Neural cell (in vitro differentiated cells): ENCODE measurements around the gene MIPOL1. TPM values are rescaled to one million over a fixed set of nuclear protein-coding genes. Genes with fewer than 3 reads are reported as not detected.

Experiments used
- H2AFZ ChIP-seq: fragments of 200-600, 300-800 bp; sonication (generic), shearing (Covaris generic); 2 replicates; pipeline ENCODE4 v1.6.0; 2014; ENCODE audit warnings: low read depth, mild to moderate bottlenecking, antibody characterized with exemption, low read length, moderate library complexity
- H3F3A ChIP-seq: fragments of 200-600 bp; shearing (Covaris generic); 2 replicates; pipeline ENCODE4 v1.6.1; 2016; ENCODE audit warnings: mild to moderate bottlenecking, moderate library complexity, mixed read lengths, antibody characterized with exemption, low read length; ENCODE audit not compliant: insufficient read depth, poor library complexity, severe bottlenecking
- H3K27ac ChIP-seq: fragments of 200-600, 300-800 bp; sonication (generic), shearing (Covaris generic); 2 replicates; pipeline ENCODE4 v1.5.1; 2014; ENCODE audit warnings: mild to moderate bottlenecking, low read length, moderate library complexity
- H3K27me3 ChIP-seq: fragments of 300-800, 200-600 bp; sonication (generic), shearing (Covaris generic); 2 replicates; pipeline ENCODE4 v1.6.0; 2014; ENCODE audit warnings: mild to moderate bottlenecking, low read depth, low read length, moderate library complexity; ENCODE audit not compliant: insufficient read depth
- H3K36me3 ChIP-seq: fragments of 300-800, 200-600 bp; sonication (generic), shearing (Covaris generic); 2 replicates; pipeline ENCODE4 v1.5.1; 2014; ENCODE audit warnings: mild to moderate bottlenecking, antibody characterized with exemption, low read length, moderate library complexity; ENCODE audit not compliant: insufficient read depth
- H3K4me2 ChIP-seq: fragments of 300-800, 200-600 bp; sonication (generic), shearing (Covaris generic); 2 replicates; pipeline ENCODE4 v1.6.0; 2014; ENCODE audit warnings: mild to moderate bottlenecking, low read length
- H3K4me3 ChIP-seq: fragments of 300-800, 200-600 bp; sonication (generic), shearing (Covaris generic); 2 replicates; pipeline ENCODE4 v1.5.1; 2014; ENCODE audit warnings: mild to moderate bottlenecking, low read length, moderate library complexity
- H3K79me2 ChIP-seq: fragments of 200-600 bp; shearing (Covaris generic); replicated peaks from 2 replicates; pipeline ENCODE4 v1.6.0; 2014; ENCODE audit warnings: mild to moderate bottlenecking, low read length, moderate library complexity; ENCODE audit not compliant: insufficient read depth
- H3K9ac ChIP-seq: fragments of 300-800, 200-600 bp; sonication (generic), shearing (Covaris generic); 2 replicates; pipeline ENCODE4 v1.6.1; 2016; ENCODE audit warnings: mild to moderate bottlenecking, low read length, mixed read lengths
- H3K9me2 ChIP-seq: fragments of 200-600 bp; shearing (Covaris generic); 2 replicates; pipeline ENCODE4 v1.6.1; 2016; ENCODE audit warnings: mild to moderate bottlenecking, low read length, mixed read lengths; ENCODE audit not compliant: insufficient read depth
- H3K9me3 ChIP-seq: fragments of 200-600, 300-800 bp; sonication (generic), shearing (Covaris generic); 2 replicates; pipeline ENCODE4 v1.6.1; 2016; ENCODE audit warnings: mild to moderate bottlenecking, mixed run types, low read length, moderate library complexity, mixed read lengths
- H4K20me1 ChIP-seq: fragments of 200-600 bp; shearing (Covaris generic); 2 replicates; pipeline ENCODE4 v1.6.1; 2016; ENCODE audit warnings: mild to moderate bottlenecking, mixed run types; ENCODE audit not compliant: insufficient read depth
- EP300 ChIP-seq: fragments of 450-650 bp; conservative IDR thresholded peaks from 2 replicates; pipeline ENCODE4 v1.6.1; 2014; ENCODE audit warnings: antibody characterized with exemption, mild to moderate bottlenecking, moderate library complexity; ENCODE audit not compliant: poor library complexity, severe bottlenecking
- EZH2 ChIP-seq: fragments of 200-600, 300-800 bp; shearing (Covaris generic), sonication (generic); IDR thresholded peaks from 2 replicates; pipeline ENCODE4 v1.6.1; 2014; ENCODE audit warnings: antibody characterized with exemption, low read length, borderline replicate concordance, mild to moderate bottlenecking; ENCODE audit not compliant: insufficient read depth, poor library complexity, severe bottlenecking
- MXI1 ChIP-seq: fragments of 450-650 bp; conservative IDR thresholded peaks from 2 replicates; pipeline ENCODE4 v1.6.1; 2014; ENCODE audit warnings: antibody characterized with exemption, mild to moderate bottlenecking; ENCODE audit not compliant: poor library complexity, severe bottlenecking
- POLR2AphosphoS5 ChIP-seq: IDR thresholded peaks from 2 replicates; pipeline ENCODE4 v1.6.1; 2012
- RAD21 ChIP-seq: fragments of 450-650 bp; conservative IDR thresholded peaks from 2 replicates; pipeline ENCODE4 v1.6.1; 2014; ENCODE audit warnings: antibody characterized with exemption, mild to moderate bottlenecking, moderate library complexity
- SMC3 ChIP-seq: fragments of 450-650 bp; conservative IDR thresholded peaks from 2 replicates; pipeline ENCODE4 v1.6.1; 2014; ENCODE audit warnings: antibody characterized with exemption, mild to moderate bottlenecking, moderate library complexity; ENCODE audit not compliant: poor library complexity
- TAF1 ChIP-seq: IDR thresholded peaks from 2 replicates; pipeline ENCODE4 v1.6.1; 2012; ENCODE audit warnings: low read depth
- polyA plus RNA-seq: library from polyadenylated mRNA; depleted of rRNA; stranded (reverse); fragments of >200 nt; gene quantifications from 2 replicates; pipeline ENCODE4 v1.2.3, GENCODE V29; 2014
- TF ChIP-seq, protein P1 (sequence below): fragments of 450-650 bp; IDR thresholded peaks from 2 replicates; pipeline ENCODE4 v1.5.1; 2014; ENCODE audit warnings: antibody characterized with exemption, mild to moderate bottlenecking, moderate library complexity; ENCODE audit not compliant: poor library complexity, severe bottlenecking
- TF ChIP-seq, protein P2 (sequence below): IDR thresholded peaks from 2 replicates; pipeline ENCODE4 v1.6.1; 2012; ENCODE audit warnings: borderline replicate concordance

Gene MIPOL1
- polyA plus RNA-seq, 1 donor from 2014 or later: 1.3 TPM

GRCh38 chr14:37413050-37413449, 215.3 kb downstream of the MIPOL1 start:
- Histone ChIP-seq H3F3A (no peaks in the 10 kb centered on the region), H3K9me3 (no peaks in the 10 kb centered on the region), H3K79me2 (no peaks in the 10 kb centered on the region), H4K20me1 (no peaks in the 10 kb centered on the region), H3K9ac (no peak overlapping the region), H2AFZ (no peak overlapping the region), H3K27ac (no peak overlapping the region), H3K27me3 (no peaks in the 10 kb centered on the region), H3K9me2 (no peaks in the 10 kb centered on the region), H3K36me3 (no peaks in the 10 kb centered on the region), H3K4me2 (no peak overlapping the region), H3K4me3 (no peak overlapping the region)
- TF ChIP-seq EZH2 (no peak), EP300 (no peak), POLR2AphosphoS5 (no peak)

GRCh38 chr14:37413504-37414003, 215.8 kb downstream of the MIPOL1 start:
- Histone ChIP-seq H3K9me3 (no peaks in the 10 kb centered on the region), H3K36me3 (no peaks in the 10 kb centered on the region), H3K9me2 (no peaks in the 10 kb centered on the region), H3F3A (no peaks in the 10 kb centered on the region), H4K20me1 (no peaks in the 10 kb centered on the region), H3K4me2 (no peak overlapping the region), H3K4me3 (no peak overlapping the region), H2AFZ (no peak overlapping the region), H3K79me2 (no peaks in the 10 kb centered on the region), H3K9ac (no peak overlapping the region), H3K27me3 (no peaks in the 10 kb centered on the region), H3K27ac (no peak overlapping the region)
- TF ChIP-seq EZH2 (no peak), TAF1 (no peak), MXI1 (no peak), RAD21 (no peak), EP300 (no peak), POLR2AphosphoS5 (no peak), SMC3 (no peak)
- TF ChIP-seq, protein P1, sequence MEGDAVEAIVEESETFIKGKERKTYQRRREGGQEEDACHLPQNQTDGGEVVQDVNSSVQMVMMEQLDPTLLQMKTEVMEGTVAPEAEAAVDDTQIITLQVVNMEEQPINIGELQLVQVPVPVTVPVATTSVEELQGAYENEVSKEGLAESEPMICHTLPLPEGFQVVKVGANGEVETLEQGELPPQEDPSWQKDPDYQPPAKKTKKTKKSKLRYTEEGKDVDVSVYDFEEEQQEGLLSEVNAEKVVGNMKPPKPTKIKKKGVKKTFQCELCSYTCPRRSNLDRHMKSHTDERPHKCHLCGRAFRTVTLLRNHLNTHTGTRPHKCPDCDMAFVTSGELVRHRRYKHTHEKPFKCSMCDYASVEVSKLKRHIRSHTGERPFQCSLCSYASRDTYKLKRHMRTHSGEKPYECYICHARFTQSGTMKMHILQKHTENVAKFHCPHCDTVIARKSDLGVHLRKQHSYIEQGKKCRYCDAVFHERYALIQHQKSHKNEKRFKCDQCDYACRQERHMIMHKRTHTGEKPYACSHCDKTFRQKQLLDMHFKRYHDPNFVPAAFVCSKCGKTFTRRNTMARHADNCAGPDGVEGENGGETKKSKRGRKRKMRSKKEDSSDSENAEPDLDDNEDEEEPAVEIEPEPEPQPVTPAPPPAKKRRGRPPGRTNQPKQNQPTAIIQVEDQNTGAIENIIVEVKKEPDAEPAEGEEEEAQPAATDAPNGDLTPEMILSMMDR: no peak
- TF ChIP-seq, protein P2, sequence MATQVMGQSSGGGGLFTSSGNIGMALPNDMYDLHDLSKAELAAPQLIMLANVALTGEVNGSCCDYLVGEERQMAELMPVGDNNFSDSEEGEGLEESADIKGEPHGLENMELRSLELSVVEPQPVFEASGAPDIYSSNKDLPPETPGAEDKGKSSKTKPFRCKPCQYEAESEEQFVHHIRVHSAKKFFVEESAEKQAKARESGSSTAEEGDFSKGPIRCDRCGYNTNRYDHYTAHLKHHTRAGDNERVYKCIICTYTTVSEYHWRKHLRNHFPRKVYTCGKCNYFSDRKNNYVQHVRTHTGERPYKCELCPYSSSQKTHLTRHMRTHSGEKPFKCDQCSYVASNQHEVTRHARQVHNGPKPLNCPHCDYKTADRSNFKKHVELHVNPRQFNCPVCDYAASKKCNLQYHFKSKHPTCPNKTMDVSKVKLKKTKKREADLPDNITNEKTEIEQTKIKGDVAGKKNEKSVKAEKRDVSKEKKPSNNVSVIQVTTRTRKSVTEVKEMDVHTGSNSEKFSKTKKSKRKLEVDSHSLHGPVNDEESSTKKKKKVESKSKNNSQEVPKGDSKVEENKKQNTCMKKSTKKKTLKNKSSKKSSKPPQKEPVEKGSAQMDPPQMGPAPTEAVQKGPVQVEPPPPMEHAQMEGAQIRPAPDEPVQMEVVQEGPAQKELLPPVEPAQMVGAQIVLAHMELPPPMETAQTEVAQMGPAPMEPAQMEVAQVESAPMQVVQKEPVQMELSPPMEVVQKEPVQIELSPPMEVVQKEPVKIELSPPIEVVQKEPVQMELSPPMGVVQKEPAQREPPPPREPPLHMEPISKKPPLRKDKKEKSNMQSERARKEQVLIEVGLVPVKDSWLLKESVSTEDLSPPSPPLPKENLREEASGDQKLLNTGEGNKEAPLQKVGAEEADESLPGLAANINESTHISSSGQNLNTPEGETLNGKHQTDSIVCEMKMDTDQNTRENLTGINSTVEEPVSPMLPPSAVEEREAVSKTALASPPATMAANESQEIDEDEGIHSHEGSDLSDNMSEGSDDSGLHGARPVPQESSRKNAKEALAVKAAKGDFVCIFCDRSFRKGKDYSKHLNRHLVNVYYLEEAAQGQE: no peak
